Right cardiac atrium (tissue), 5 donors: ENCODE measurements around the gene KLF13. TPM values are rescaled to one million over a fixed set of nuclear protein-coding genes. Genes with fewer than 3 reads are reported as not detected.

Experiments used
- ATAC-seq, 2 donors: fragments of 200-7000 bp; cut with Tn5 transposase; one replicate each; pipeline versions ENCODE4 v1.8.0 to v1.9.1; 2020; ENCODE audit warnings: moderate library complexity in 2 of 2, mild to moderate bottlenecking in 1 of 2
- DNase-seq, 3 donors: peaks; one replicate each; pipeline ENCODE4 v3.0.0-alpha.2; 2020
- H3K27ac ChIP-seq: one replicate; pipeline ENCODE4 v1.5.1; 2013; ENCODE audit warnings: mild to moderate bottlenecking, low read length, control low read depth, moderate library complexity
- H3K27me3 ChIP-seq: one replicate; pipeline ENCODE4 v1.6.1; 2013; ENCODE audit not compliant: control insufficient read depth, insufficient read depth
- H3K4me1 ChIP-seq: one replicate; pipeline ENCODE4 v1.6.1; 2013; ENCODE audit warnings: low read length; ENCODE audit not compliant: control insufficient read depth, insufficient read depth
- H3K4me3 ChIP-seq: one replicate; pipeline ENCODE4 v1.5.1; 2013; ENCODE audit warnings: low read length, control low read depth
- H3K9me3 ChIP-seq: one replicate; pipeline ENCODE4 v1.6.1; 2013; ENCODE audit warnings: low read length; ENCODE audit not compliant: control insufficient read depth
- WGBS: extraction: QIAGEN DNeasy Blood & Tissue Kit; methylation state at CpG from one replicate; pipeline ENCODE4 v1.1.7; 2013; 5-methylcytosine and 5-hydroxymethylcytosine counted together
- intact Hi-C, 4 donors: fragments of 100-400 bp; cut with DNase I; formaldehyde crosslinking; loops; one replicate each; pipeline versions ENCODE4 v1.11.0 to v1.14.0; 2022 to 2023
- polyA plus RNA-seq: library from polyadenylated mRNA; stranded (reverse); fragments of 200-250 nt; gene quantifications from one replicate; pipeline ENCODE4 v1.2.3, GENCODE V29; 2013
- total RNA-seq, 4 donors: library from RNA; stranded (reverse); fragmentation: NEBNext Ultra II Directional; extraction: Animal tissue kit (Norgen Biotek cat#: 25700); gene quantifications; one replicate each; pipeline ENCODE4 v1.2.1, GENCODE V29; 2021
- donor health status: healthy with polysubstance abuse.
- donor health status: DM: no; HTN: yes; CAD: no.
- donor health status: DM: no; HTN: no; CAD: no.
- donor health status: DM: no; HTN: yes; CAD: no; lungs with severe emphysema.
- donor health status: DM: yes; HTN: yes; CAD: no.

The KLF13 gene
- total and polyA plus RNA-seq, 5 donors = 42.3 to 108 (median 75.6) TPM

GRCh38 chr15:31335989-31336592 lies 9.5 kb downstream of the KLF13 start:
- H3K4me1 ChIP-seq = peaks cover 56% of the 10 kb centered on the region
- H3K27ac ChIP-seq = peak overlapping the region; percentile 88
- 61% methylated on average over 9 of the region's 9 CpGs for WGBS
- intact Hi-C loops = no loop called here
- ATAC-seq (no peak), DNase-seq (peak in 1 of 3 donors; percentile 55)
- no peaks in the 10 kb centered on the region for H3K9me3 ChIP-seq
- H3K27me3 ChIP-seq = no peaks in the 10 kb centered on the region
- H3K4me3 ChIP-seq = no peak overlapping the region

GRCh38 chr15:31336593-31337295 lies 10.1 kb downstream of the KLF13 start:
- ATAC-seq (no peak), DNase-seq (peak in 1 of 3 donors; percentile 42)
- 68% methylated on average over 13 of the region's 13 CpGs for WGBS
- Histone ChIP-seq H3K9me3 (no peaks in the 10 kb centered on the region), H3K4me1 (peaks cover 56% of the 10 kb centered on the region), H3K27ac (peak overlapping the region; percentile 19), H3K27me3 (no peaks in the 10 kb centered on the region), H3K4me3 (no peak overlapping the region)
- intact Hi-C loops = no loop called here

GRCh38 chr15:31337352-31338031 lies 10.9 kb downstream of the KLF13 start:
- H3K4me1 ChIP-seq = peaks cover 61% of the 10 kb centered on the region
- DNase-seq = no peak
- no peak for ATAC-seq
- no peak overlapping the region for H3K4me3 ChIP-seq
- H3K27ac ChIP-seq = peak overlapping the region; percentile 45
- H3K27me3 ChIP-seq = no peaks in the 10 kb centered on the region
- no peaks in the 10 kb centered on the region for H3K9me3 ChIP-seq
- intact Hi-C loops = no loop called here
- 68% methylated on average over 12 of the region's 12 CpGs for WGBS

GRCh38 chr15:31338318-31338878 lies 11.8 kb downstream of the KLF13 start:
- Histone ChIP-seq H3K4me3 (no peak overlapping the region), H3K27ac (peak overlapping the region; percentile 85), H3K27me3 (no peaks in the 10 kb centered on the region), H3K4me1 (peaks cover 70% of the 10 kb centered on the region), H3K9me3 (no peaks in the 10 kb centered on the region)
- intact Hi-C loops = no loop called here
- WGBS = 29% methylated on average over 9 of the region's 9 CpGs
- ATAC-seq (peak; percentile 36 to 54), DNase-seq (peak in 2 of 3 donors; percentile 84 to 87)

GRCh38 chr15:31338879-31339557 lies 12.4 kb downstream of the KLF13 start:
- DNase-seq (peak; percentile 77 to 92 (median 91)), ATAC-seq (peak; percentile 73 to 91)
- peaks cover 71% of the 10 kb centered on the region for H3K4me1 ChIP-seq
- intact Hi-C loops = no loop called here
- no peaks in the 10 kb centered on the region for H3K27me3 ChIP-seq
- WGBS = 13% methylated on average over 9 of the region's 9 CpGs
- peak overlapping the region; percentile 85 for H3K27ac ChIP-seq
- no peaks in the 10 kb centered on the region for H3K9me3 ChIP-seq
- H3K4me3 ChIP-seq = no peak overlapping the region

GRCh38 chr15:31339558-31339895 lies 12.9 kb downstream of the KLF13 start:
- Histone ChIP-seq H3K4me3 (no peak overlapping the region), H3K4me1 (peaks cover 74% of the 10 kb centered on the region), H3K27ac (peak overlapping the region; percentile 74), H3K9me3 (no peaks in the 10 kb centered on the region), H3K27me3 (no peaks in the 10 kb centered on the region)
- ATAC-seq (peak in 1 of 2 donors; percentile 8), DNase-seq (peak in 2 of 3 donors; percentile 61 to 64)
- 72% methylated on average over 10 of the region's 10 CpGs for WGBS
- intact Hi-C loops = no loop called here

- ATAC-seq = no peak
- H3K4me3 ChIP-seq = no peak overlapping the region
- intact Hi-C loops = no loop called here
- 70% methylated on average over 5 of the region's 5 CpGs for WGBS
- H3K27ac ChIP-seq = peak overlapping the region; percentile 74
- no peak for DNase-seq
- peaks cover 72% of the 10 kb centered on the region for H3K4me1 ChIP-seq
- no peaks in the 10 kb centered on the region for H3K27me3 ChIP-seq
- no peaks in the 10 kb centered on the region for H3K9me3 ChIP-seq
Measured at GRCh38 chr15:31340047-31340446, 13.4 kb downstream of the KLF13 start.

GRCh38 chr15:31340592-31340991 lies 14.0 kb downstream of the KLF13 start:
- WGBS = 81% methylated on average over 7 of the region's 7 CpGs
- intact Hi-C loops = no loop called here
- H3K4me1 ChIP-seq = peaks cover 74% of the 10 kb centered on the region

GRCh38 chr15:31341071-31341470 lies 14.4 kb downstream of the KLF13 start:
- no peak overlapping the region for H3K27ac ChIP-seq
- intact Hi-C loops = no loop called here

More at GRCh38 chr15:31340592-31340991, 14.0 kb downstream of the KLF13 start:
- no peaks in the 10 kb centered on the region for H3K27me3 ChIP-seq
- H3K4me3 ChIP-seq = no peak overlapping the region
- H3K9me3 ChIP-seq = no peaks in the 10 kb centered on the region
- no peak overlapping the region for H3K27ac ChIP-seq
- DNase-seq = no peak
- no peak for ATAC-seq

GRCh38 chr15:31341496-31342195 lies 15.0 kb downstream of the KLF13 start:
- Histone ChIP-seq H3K4me1 (peaks cover 73% of the 10 kb centered on the region), H3K9me3 (no peaks in the 10 kb centered on the region), H3K27ac (peak overlapping the region; percentile 19), H3K27me3 (no peaks in the 10 kb centered on the region), H3K4me3 (no peak overlapping the region)
- 87% methylated on average over 4 of the region's 4 CpGs for WGBS
- DNase-seq (no peak), ATAC-seq (no peak)
- intact Hi-C loops = no loop called here

More at GRCh38 chr15:31341071-31341470, 14.4 kb downstream of the KLF13 start:
- Histone ChIP-seq H3K4me3 (no peak overlapping the region), H3K9me3 (no peaks in the 10 kb centered on the region), H3K4me1 (peaks cover 73% of the 10 kb centered on the region), H3K27me3 (no peaks in the 10 kb centered on the region)
- 79% methylated on average over 4 of the region's 4 CpGs for WGBS
- no peak for ATAC-seq
- no peak for DNase-seq
